Left ventricle myocardium inferior (tissue), 1 donor: ENCODE results near the gene CDK2AP2. TPM values are rescaled to one million over a fixed set of nuclear protein-coding genes. Genes with fewer than 3 reads are reported as not detected.

Source experiments
- DNase-seq: peaks from one replicate; pipeline ENCODE4 v3.0.0-alpha.2; 2020
- H3K27ac ChIP-seq: fragments of 200-600 bp; replicated peaks from 2 replicates; pipeline ENCODE4 v1.8.0; 2021
- H3K27me3 ChIP-seq: fragments of 200-600 bp; 2 replicates; pipeline ENCODE4 v1.8.0; 2021; ENCODE audit warnings: low read depth
- H3K36me3 ChIP-seq: fragments of 200-600 bp; 2 replicates; pipeline ENCODE4 v1.8.0; 2021
- H3K4me1 ChIP-seq: fragments of 200-600 bp; 2 replicates; pipeline ENCODE4 v1.8.0; 2021
- H3K4me3 ChIP-seq: fragments of 200-600 bp; 2 replicates; pipeline ENCODE4 v1.8.0; 2021; ENCODE audit warnings: mild to moderate bottlenecking, moderate library complexity
- H3K9me3 ChIP-seq: fragments of 200-600 bp; replicated peaks from 2 replicates; pipeline ENCODE4 v1.8.0; 2021
- intact Hi-C: fragments of 100-400 bp; cut with micrococcal nuclease; formaldehyde crosslinking; loops from one replicate; pipeline ENCODE4 v1.11.0; 2022
- microRNA-seq: library from miRNA; unstranded; fragments of <30 nt; microRNA quantifications from one replicate; pipeline ENCODE4 v1.2.0, GENCODE V29; 2020
- total RNA-seq: library from RNA; stranded (reverse); fragmentation: NEBNext Ultra II Directional; extraction: Animal tissue kit (Norgen Biotek cat#: 25700); gene quantifications from one replicate; pipeline ENCODE4 v1.2.1, GENCODE V29; 2021
- TF ChIP-seq, protein P1 (sequence below): fragments of 200-600 bp; IDR thresholded peaks from 2 replicates; pipeline ENCODE4 v1.8.0; 2021; ENCODE audit warnings: antibody characterized with exemption, mild to moderate bottlenecking, borderline replicate concordance
- donor health status: DM: no; HTN: yes; CAD: no; lungs with severe emphysema.

CDK2AP2 gene
- total RNA-seq, 1 donor from 2014 or later, result 66.1 TPM

DNA sequence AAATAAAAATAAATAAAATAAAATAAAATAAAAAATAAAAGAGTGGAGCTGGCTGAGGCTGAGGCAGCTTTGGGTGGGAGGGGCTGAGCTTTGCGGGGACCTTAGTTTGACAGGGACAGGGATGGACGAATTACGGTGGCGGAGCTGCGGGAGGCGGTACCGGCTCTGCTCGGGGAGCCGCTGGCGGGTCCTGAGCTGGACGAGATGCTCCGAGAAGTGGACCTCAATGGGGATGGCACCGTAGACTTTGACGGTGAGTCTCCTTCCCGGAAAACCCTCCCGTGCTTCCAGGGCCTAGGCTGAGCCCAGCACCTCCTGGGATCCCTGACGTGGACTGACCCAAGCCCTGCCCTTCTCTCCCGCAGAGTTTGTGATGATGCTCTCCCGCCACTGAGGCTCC, 49.7 kb downstream of the CDK2AP2 start:
- H3K36me3 ChIP-seq, result no peaks in the 10 kb centered on the region
- intact Hi-C loops, result no loop called here
- DNase-seq, result no peak
- H3K4me3 ChIP-seq, result no peak overlapping the region
- TF ChIP-seq, protein P1, sequence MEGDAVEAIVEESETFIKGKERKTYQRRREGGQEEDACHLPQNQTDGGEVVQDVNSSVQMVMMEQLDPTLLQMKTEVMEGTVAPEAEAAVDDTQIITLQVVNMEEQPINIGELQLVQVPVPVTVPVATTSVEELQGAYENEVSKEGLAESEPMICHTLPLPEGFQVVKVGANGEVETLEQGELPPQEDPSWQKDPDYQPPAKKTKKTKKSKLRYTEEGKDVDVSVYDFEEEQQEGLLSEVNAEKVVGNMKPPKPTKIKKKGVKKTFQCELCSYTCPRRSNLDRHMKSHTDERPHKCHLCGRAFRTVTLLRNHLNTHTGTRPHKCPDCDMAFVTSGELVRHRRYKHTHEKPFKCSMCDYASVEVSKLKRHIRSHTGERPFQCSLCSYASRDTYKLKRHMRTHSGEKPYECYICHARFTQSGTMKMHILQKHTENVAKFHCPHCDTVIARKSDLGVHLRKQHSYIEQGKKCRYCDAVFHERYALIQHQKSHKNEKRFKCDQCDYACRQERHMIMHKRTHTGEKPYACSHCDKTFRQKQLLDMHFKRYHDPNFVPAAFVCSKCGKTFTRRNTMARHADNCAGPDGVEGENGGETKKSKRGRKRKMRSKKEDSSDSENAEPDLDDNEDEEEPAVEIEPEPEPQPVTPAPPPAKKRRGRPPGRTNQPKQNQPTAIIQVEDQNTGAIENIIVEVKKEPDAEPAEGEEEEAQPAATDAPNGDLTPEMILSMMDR, result no peak
- H3K9me3 ChIP-seq, result no peaks in the 10 kb centered on the region
- no peaks in the 10 kb centered on the region for H3K27me3 ChIP-seq
- H3K4me1 ChIP-seq, result peaks cover 2% of the 10 kb centered on the region
- H3K27ac ChIP-seq, result no peak overlapping the region

DNA sequence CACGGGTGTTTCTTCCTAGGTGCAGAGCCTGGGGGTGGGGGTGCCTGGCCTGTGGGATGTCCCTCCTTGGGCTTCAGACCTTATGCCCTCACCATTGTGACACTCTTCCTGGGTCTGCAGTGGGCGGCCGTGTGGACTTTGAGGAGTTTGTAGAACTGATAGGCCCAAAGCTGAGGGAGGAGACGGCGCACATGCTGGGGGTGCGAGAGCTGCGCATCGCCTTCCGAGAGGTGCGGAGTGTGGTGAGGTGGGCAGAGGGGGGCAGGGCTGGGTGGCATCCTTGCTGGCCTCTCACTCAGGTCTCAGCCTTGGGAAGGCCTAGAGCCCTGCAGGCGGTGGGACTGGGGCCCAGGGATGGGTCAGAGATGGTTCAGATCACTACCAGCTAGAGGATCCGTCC, 50.5 kb downstream of the CDK2AP2 start:
- no peak overlapping the region for H3K4me3 ChIP-seq
- DNase-seq, result no peak
- H3K27me3 ChIP-seq, result no peaks in the 10 kb centered on the region
- no peaks in the 10 kb centered on the region for H3K36me3 ChIP-seq
- TF ChIP-seq, protein P1, result no peak
- H3K9me3 ChIP-seq, result no peaks in the 10 kb centered on the region
- H3K4me1 ChIP-seq, result peaks cover 6% of the 10 kb centered on the region
- H3K27ac ChIP-seq, result no peak overlapping the region
- intact Hi-C loops, result no loop called here

Small RNA genes within 50 kb of the gene (microRNA-seq; reads per million reads assigned to microRNA genes)
- not detected for gene MIR6752

Other genes with a start within 250 kb of the CDK2AP2 start
- 53.8 TPM for gene GRK2, start 241.7 kb downstream of the CDK2AP2 start, total RNA-seq
- 11.8 TPM for gene ANKRD13D, start 218.9 kb downstream of the CDK2AP2 start, total RNA-seq
- gene SSH3, start 204.6 kb downstream of the CDK2AP2 start, total RNA-seq, result 14.9 TPM
- 47.0 TPM for gene POLD4, start 154.6 kb downstream of the CDK2AP2 start, total RNA-seq
- 0.82 TPM for gene CLCF1, start 134.6 kb downstream of the CDK2AP2 start, total RNA-seq
- 7.0 TPM for gene RAD9A, start 116.2 kb downstream of the CDK2AP2 start, total RNA-seq
- gene PPP1CA, start 106.3 kb downstream of the CDK2AP2 start, total RNA-seq, result 86.0 TPM
- gene TBC1D10C, start 104.1 kb downstream of the CDK2AP2 start, total RNA-seq, result 1.0 TPM
- 14.5 TPM for gene CARNS1, start 92.5 kb downstream of the CDK2AP2 start, total RNA-seq
- 21.3 TPM for gene RPS6KB2, start 79.7 kb downstream of the CDK2AP2 start, total RNA-seq
- gene PTPRCAP, start 70.5 kb downstream of the CDK2AP2 start, total RNA-seq, result 0.60 TPM
- 25.5 TPM for gene CORO1B, start 64.7 kb downstream of the CDK2AP2 start, total RNA-seq
- not detected for gene GPR152, start 55.4 kb downstream of the CDK2AP2 start, total RNA-seq
- 1.4 TPM for gene CABP4, start 52.8 kb downstream of the CDK2AP2 start, total RNA-seq
- gene TMEM134, start 38.9 kb downstream of the CDK2AP2 start, total RNA-seq, result 87.5 TPM
- 55.3 TPM for gene AIP, start 25.1 kb downstream of the CDK2AP2 start, total RNA-seq
- gene PITPNM1, start 2.8 kb downstream of the CDK2AP2 start, total RNA-seq, result 36.6 TPM
- gene CABP2, start 15.3 kb upstream of the CDK2AP2 start, total RNA-seq, result not detected
- gene GSTP1, start 75.7 kb upstream of the CDK2AP2 start, total RNA-seq, result 313 TPM
- gene NDUFV1, start 98.8 kb upstream of the CDK2AP2 start, total RNA-seq, result 640 TPM
- 102 TPM for gene NUDT8, start 121.8 kb upstream of the CDK2AP2 start, total RNA-seq
- gene TBX10, start 131.6 kb upstream of the CDK2AP2 start, total RNA-seq, result 0.14 TPM
- gene ACY3, start 142.6 kb upstream of the CDK2AP2 start, total RNA-seq, result not detected
- gene ALDH3B2, start 166.5 kb upstream of the CDK2AP2 start, total RNA-seq, result not detected